CD4-positive, alpha-beta T cell (primary cell): ENCODE results near the gene IFNA14. TPM values are rescaled to one million over a fixed set of nuclear protein-coding genes. Genes with fewer than 3 reads are reported as not detected.

Experiments used
- ATAC-seq: fragments of 200-7000 bp; cut with Tn5 transposase; one replicate; pipeline ENCODE4 v1.10.0; 2022; ENCODE audit warnings: mild to moderate bottlenecking; ENCODE audit not compliant: poor library complexity
- CTCF ChIA-PET: fragments of 350-600 bp; sonication (Branson Sonifier 250); formaldehyde crosslinking; loops from one replicate; lab custom pipeline; 2021; ENCODE audit warnings: antibody characterized with exemption, inconsistent platforms; lab: Charles Lee
- POLR2A ChIA-PET: fragments of 350-600 bp; sonication (Branson Sonifier 250); formaldehyde crosslinking; loops from one replicate; lab custom pipeline; 2021; ENCODE audit warnings: antibody characterized with exemption, inconsistent platforms; lab: Charles Lee
- DNase-seq, 14 experiments: peaks; one replicate each; pipeline ENCODE4 v3.0.0-alpha.2; 2013 to 2020; ENCODE audit warnings: mixed read lengths in 2 of 14
- H3K27ac ChIP-seq, 2 donors: one replicate each; pipeline versions ENCODE4 v1.5.1 to v1.7.0; 2013; ENCODE audit warnings: low read length in 2 of 2, low read depth in 1 of 2, mild to moderate bottlenecking in 1 of 2
- H3K27me3 ChIP-seq, 2 experiments: 1 replicate in 1 of 2; 2 replicates in 1 of 2; pipeline versions ENCODE4 v1.6.1 to v1.7.0; 2013; ENCODE audit warnings: low read length in 2 of 2, control low read depth in 1 of 2, mild to moderate bottlenecking in 1 of 2, moderate library complexity in 1 of 2; ENCODE audit not compliant: insufficient read depth in 2 of 2, control insufficient read depth in 1 of 2
- H3K36me3 ChIP-seq: one replicate; pipeline ENCODE4 v1.6.1; 2013; ENCODE audit warnings: low read length, control low read depth; ENCODE audit not compliant: insufficient read depth
- H3K4me1 ChIP-seq: one replicate; pipeline ENCODE4 v1.6.1; 2013; ENCODE audit warnings: low read length, control low read depth; ENCODE audit not compliant: insufficient read depth
- H3K4me3 ChIP-seq: one replicate; pipeline ENCODE4 v1.5.1; 2013; ENCODE audit warnings: mild to moderate bottlenecking, low read length, moderate library complexity
- H3K9me3 ChIP-seq, 2 experiments: 1 replicate in 1 of 2; 2 replicates in 1 of 2; pipeline versions ENCODE4 v1.6.1 to v1.7.0; 2013; ENCODE audit warnings: low read length in 2 of 2, mild to moderate bottlenecking in 2 of 2, control low read depth in 1 of 2, moderate library complexity in 1 of 2; ENCODE audit not compliant: control insufficient read depth in 1 of 2, insufficient read depth in 1 of 2
- H3K27ac Mint-ChIP-seq: one replicate; pipeline ENCODE4 v1.8.0; 2020; ENCODE audit warnings: mixed read lengths
- H3K27me3 Mint-ChIP-seq: one replicate; pipeline ENCODE4 v1.8.0; 2021; ENCODE audit warnings: mixed read lengths
- H3K36me3 Mint-ChIP-seq: one replicate; pipeline ENCODE4 v1.8.0; 2021; ENCODE audit warnings: low read depth, mixed read lengths
- H3K4me1 Mint-ChIP-seq: one replicate; pipeline ENCODE4 v1.8.0; 2021; ENCODE audit warnings: low read depth, mixed read lengths
- H3K4me3 Mint-ChIP-seq: one replicate; pipeline ENCODE4 v1.8.0; 2020; ENCODE audit warnings: mild to moderate bottlenecking, mixed read lengths
- H3K9me3 Mint-ChIP-seq: one replicate; pipeline ENCODE4 v1.8.0; 2020; ENCODE audit warnings: mixed read lengths
- CTCF ChIP-seq: fragments of 200-600 bp; IDR thresholded peaks from one replicate; pipeline ENCODE4 v1.8.0; 2022; ENCODE audit warnings: antibody characterized with exemption, mild to moderate bottlenecking
- intact Hi-C, 2 experiments: fragments of 100-400 bp; cut with DNase I in 1 of 2; cut with micrococcal nuclease in 1 of 2; formaldehyde crosslinking; loops; one replicate each; pipeline versions ENCODE4 v1.15.1 to v1.9.0; 2023 to 2025; cut with DNase I, micrococcal nuclease
- total RNA-seq, 174 experiments: library from RNA in 2 of 174; stranded (reverse) in 2 of 174; gene quantifications; one replicate each; pipeline ENCODE4 v1.2.3 and lab custom pipeline; 2021 to 2026

IFNA14 gene
- total RNA-seq, 2 experiments from 2014 or later, result not detected

DNA sequence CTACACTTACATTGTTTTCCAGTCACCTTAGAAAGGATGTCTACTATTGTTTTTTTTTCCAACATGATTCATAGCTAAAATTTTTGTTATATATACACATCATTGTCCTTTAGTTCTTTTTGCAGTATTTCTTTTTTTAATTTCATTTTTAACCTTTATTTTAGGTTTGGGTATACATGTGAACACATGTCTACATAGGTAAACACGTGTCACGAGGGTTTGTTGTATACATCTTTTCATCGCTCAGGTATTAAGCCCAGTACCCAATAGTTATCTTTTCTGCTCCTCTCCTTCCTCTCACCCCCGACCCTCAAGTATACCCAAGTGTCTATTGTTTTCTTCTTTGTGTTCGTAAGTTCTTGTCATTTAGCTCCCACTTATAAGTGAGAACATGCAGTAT lies 46.3 kb upstream of the IFNA14 start:
- peaks cover 30% of the 10 kb centered on the region for H3K27me3 Mint-ChIP-seq
- Histone ChIP-seq H3K36me3 (no peaks in the 10 kb centered on the region), H3K4me1 (no peaks in the 10 kb centered on the region), H3K27me3 (peaks cover 0 to 5% of the 10 kb centered on the region in 2 experiments), H3K9me3 (no peaks in the 10 kb centered on the region), H3K4me3 (no peak overlapping the region), H3K27ac (no peak overlapping the region)
- ChIA-PET POLR2A (no interaction called here), CTCF (no interaction called here)
- intact Hi-C loops, result no loop called here
- H3K36me3 Mint-ChIP-seq, result no peaks in the 10 kb centered on the region
- no peaks in the 10 kb centered on the region for H3K4me1 Mint-ChIP-seq
- no peak overlapping the region for H3K4me3 Mint-ChIP-seq
- H3K9me3 Mint-ChIP-seq, result no peaks in the 10 kb centered on the region
- no peak for ATAC-seq
- no peak overlapping the region for H3K27ac Mint-ChIP-seq
- DNase-seq, result no peak
- TF ChIP-seq CTCF, result no peak

- POLR2A ChIA-PET, result no interaction called here
- Mint-ChIP-seq H3K9me3 (no peaks in the 10 kb centered on the region), H3K27me3 (peaks cover 20% of the 10 kb centered on the region), H3K4me3 (no peak overlapping the region), H3K36me3 (no peaks in the 10 kb centered on the region), H3K4me1 (no peaks in the 10 kb centered on the region), H3K27ac (no peak overlapping the region)
- CTCF ChIA-PET, result no interaction called here
- intact Hi-C loops, result no loop called here
- DNase-seq (no peak), ATAC-seq (no peak)
- Histone ChIP-seq H3K27me3 (peaks cover 0 to 6% of the 10 kb centered on the region in 2 experiments), H3K9me3 (no peaks in the 10 kb centered on the region), H3K27ac (no peak overlapping the region), H3K4me3 (no peak overlapping the region), H3K36me3 (no peaks in the 10 kb centered on the region), H3K4me1 (no peaks in the 10 kb centered on the region)
- TF ChIP-seq CTCF, result no peak
Observed at GRCh38 chr9:21281275-21281674, 41.5 kb upstream of the IFNA14 start.

DNA sequence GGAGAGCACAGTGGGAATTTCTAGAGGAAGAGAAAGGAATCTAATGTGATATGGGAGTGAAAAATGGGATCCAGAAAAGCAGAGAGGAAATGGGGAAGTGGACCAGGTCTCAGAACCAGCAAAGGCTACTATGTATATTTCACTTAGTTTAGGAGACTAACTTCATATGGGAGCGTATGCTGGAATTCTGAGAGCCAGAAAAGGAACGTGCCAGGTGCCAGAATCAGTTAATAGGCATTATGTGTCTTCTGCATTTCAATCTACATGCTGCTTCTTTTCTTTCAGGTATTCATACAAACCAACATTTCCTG lies 28.5 kb upstream of the IFNA14 start:
- no peak overlapping the region for H3K27ac ChIP-seq
- Mint-ChIP-seq H3K4me3 (no peak overlapping the region), H3K27ac (no peak overlapping the region), H3K27me3 (peaks cover 28% of the 10 kb centered on the region), H3K4me1 (no peaks in the 10 kb centered on the region), H3K36me3 (no peaks in the 10 kb centered on the region), H3K9me3 (peaks cover 5% of the 10 kb centered on the region)
- no peak for TF ChIP-seq CTCF
- ChIA-PET CTCF (no interaction called here), POLR2A (no interaction called here)
- no peaks in the 10 kb centered on the region for H3K36me3 ChIP-seq
- H3K4me1 ChIP-seq, result no peaks in the 10 kb centered on the region
- H3K27me3 ChIP-seq, result peaks cover 2 to 3% of the 10 kb centered on the region in 2 experiments
- H3K9me3 ChIP-seq, result no peaks in the 10 kb centered on the region
- intact Hi-C loops, result no loop called here
- DNase-seq, result no peak
- H3K4me3 ChIP-seq, result no peak overlapping the region
- ATAC-seq, result no peak
